Pons (tissue), 1 donor: ENCODE data around the gene TRMT44.

Experiments used
- DNase-seq: peaks from one replicate; pipeline ENCODE4 v3.0.0-alpha.2; 2016; ENCODE audit warnings: low spot score

The TRMT44 gene

GRCh38 chr4:8434251-8435073 is 6.1 kb upstream of the TRMT44 start:
- no peak for DNase-seq

GRCh38 chr4:8435656-8436121 is 4.9 kb upstream of the TRMT44 start:
- DNase-seq: no peak

GRCh38 chr4:8437281-8437680 is 3.3 kb upstream of the TRMT44 start:
- no peak for DNase-seq

DNA sequence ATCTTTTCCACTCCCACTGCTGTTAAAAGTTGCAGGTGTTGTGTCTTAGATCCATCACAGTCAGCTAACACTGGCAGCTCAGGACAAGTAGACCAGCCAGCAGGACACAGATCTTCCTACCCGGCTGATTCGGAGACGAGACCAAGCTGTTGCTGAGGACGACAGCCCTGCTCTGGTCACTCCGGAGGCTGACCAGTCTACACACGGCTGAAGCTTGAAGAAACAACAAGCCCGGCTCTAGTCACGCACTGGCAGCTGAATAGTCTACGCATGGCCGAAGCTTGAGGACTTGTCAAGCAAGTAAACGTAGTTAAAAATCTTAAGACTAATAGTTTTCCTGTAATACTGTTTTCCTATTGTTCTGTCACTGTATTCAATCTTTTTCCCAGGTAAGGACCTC is 1.8 kb upstream of the TRMT44 start:
- DNase-seq: no peak

DNA sequence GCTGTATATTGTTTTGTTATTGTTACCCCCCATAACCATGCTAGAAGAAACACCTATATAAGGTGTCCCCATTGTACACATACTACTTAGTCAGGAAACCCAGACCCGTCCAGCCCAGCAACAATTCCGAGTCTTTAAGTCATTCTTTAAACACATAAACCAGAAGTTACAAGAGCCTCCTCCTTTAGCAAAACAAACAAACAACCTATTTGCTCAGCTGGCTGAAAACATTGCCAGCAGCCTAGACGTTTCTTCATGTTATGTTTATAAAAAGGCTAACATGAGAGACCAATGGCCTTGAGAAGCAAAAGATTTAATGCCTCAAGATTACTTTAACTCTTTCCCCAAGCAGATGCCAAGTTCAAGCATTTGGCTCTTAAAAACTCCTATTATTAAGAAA is 1.4 kb upstream of the TRMT44 start:
- DNase-seq: no peak

- DNase-seq: no peak
Observed at GRCh38 chr4:8439914-8440491, 574 bp upstream of the TRMT44 start.

- no peak for DNase-seq
Observed at GRCh38 chr4:8441499-8442091, 1.0 kb downstream of the TRMT44 start.

GRCh38 chr4:8442596-8443358 is 2.2 kb downstream of the TRMT44 start:
- DNase-seq: no peak

DNA sequence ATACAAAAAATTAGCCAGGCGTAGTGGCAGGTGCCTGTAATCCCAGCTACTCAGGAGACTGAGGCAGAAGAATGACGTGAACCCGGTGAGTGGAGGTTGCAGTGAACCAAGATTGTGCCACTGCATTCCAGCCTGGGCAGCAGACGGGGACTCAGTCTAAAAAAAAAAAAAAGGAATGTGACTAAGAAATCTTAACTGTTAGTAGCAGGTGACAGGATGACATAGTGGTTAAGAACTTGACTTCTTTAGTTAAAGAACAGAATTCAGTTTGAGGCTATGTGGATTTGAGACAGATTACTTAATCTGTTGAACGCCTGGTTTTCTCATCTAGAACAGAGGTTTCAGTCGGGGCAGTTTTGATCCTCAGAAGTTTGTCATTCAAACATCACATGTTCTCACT is 3.2 kb downstream of the TRMT44 start:
- DNase-seq: no peak

- no peak for DNase-seq
Observed at GRCh38 chr4:8446122-8446521, 5.5 kb downstream of the TRMT44 start.

GRCh38 chr4:8451440-8452182 is 11.0 kb downstream of the TRMT44 start:
- no peak for DNase-seq

DNA sequence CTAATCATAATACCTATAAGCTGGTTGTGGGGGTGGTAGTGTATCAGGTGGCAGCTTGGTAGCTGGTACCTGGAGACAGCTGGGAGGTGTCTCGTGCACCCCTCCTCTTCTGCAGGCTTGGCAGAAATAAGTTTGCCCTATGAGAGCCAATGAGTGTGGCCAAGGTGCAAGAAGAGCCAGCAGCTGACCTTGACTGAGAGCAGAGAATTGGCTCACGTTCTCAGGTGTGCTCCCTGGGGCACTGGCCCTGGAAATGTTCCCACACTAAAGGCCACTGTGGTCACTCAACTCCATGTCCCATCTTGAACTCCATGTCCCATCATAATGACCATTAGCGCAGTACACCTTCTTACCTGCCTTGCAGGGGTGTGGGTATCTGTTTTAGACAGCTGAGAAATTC is 13.4 kb downstream of the TRMT44 start:
- no peak for DNase-seq

GRCh38 chr4:8457646-8458252 is 17.2 kb downstream of the TRMT44 start:
- no peak for DNase-seq

DNA sequence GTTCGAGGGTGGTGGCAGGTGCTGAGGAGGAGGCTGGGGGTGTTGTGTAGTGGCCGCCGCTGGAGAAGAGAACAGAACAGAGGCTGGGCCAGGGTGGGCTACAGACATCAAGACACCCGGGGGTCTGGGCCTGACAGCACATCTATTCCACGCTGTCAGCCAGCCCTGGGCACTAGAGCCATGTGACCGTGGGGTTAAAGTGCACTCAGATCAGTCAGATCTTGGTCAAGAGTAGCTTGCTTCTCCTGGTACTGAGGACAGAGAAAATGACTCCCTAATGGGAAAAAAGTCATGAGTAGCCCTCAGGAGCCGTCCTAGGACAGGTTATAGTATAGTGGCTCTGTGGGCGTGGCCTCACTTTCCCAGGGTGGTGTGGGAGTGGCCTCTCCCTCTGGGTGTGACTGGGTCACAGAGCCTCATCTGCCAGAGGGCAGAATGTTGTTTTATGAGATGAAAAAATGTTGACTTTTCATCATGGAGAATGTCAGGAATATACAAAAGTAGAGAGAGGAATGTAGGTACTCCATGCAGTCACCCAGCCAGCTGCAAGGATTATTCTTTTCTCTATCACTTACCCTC is 19.4 kb downstream of the TRMT44 start:
- DNase-seq: no peak

- DNase-seq: no peak
Observed at GRCh38 chr4:8461086-8461485, 20.5 kb downstream of the TRMT44 start.

GRCh38 chr4:8461616-8462015 is 21.0 kb downstream of the TRMT44 start:
- DNase-seq: no peak

- no peak for DNase-seq
Observed at GRCh38 chr4:8463811-8464210, 23.2 kb downstream of the TRMT44 start.

DNA sequence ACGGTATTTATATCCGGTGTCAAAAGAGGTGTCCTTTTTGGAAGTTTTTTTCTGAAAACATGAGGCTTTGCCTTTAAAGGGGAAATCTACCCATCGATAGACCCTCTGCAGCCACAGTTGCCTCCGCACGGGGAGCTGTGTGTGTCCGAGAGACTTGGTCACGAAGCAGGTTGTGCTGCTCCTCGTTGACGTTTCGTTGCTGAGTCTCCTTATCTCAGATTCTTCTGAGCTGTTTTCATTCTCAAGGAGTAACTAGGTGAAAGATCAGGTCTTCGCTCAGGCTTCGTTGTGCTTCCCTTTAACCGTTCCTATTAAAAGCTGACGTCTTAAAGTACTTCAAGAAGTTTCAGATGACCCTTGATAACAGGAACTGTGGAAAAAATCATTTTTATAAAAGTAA is 23.8 kb downstream of the TRMT44 start:
- no peak for DNase-seq

GRCh38 chr4:8465615-8466611 is 25.3 kb downstream of the TRMT44 start:
- DNase-seq: no peak

GRCh38 chr4:8467016-8467415 is 26.4 kb downstream of the TRMT44 start:
- no peak for DNase-seq
